IMR-90 (cell line): ENCODE measurements around the gene PAQR7.

Source experiments
- CEBPB ChIP-seq: IDR thresholded peaks from 2 replicates; pipeline ENCODE4 v1.6.1; 2012; ENCODE audit warnings: low read depth, low read length, improper control_type of control experiment
- CTCF ChIP-seq: conservative IDR thresholded peaks from 2 replicates; pipeline ENCODE4 v1.5.1; 2012; ENCODE audit warnings: mild to moderate bottlenecking, low read depth, low read length, improper control_type of control experiment
- FOS ChIP-seq: fragments of 150-350 bp; IDR thresholded peaks from 2 replicates; pipeline ENCODE4 v1.6.1; 2016; ENCODE audit warnings: low read depth, low read length
- POLR2A ChIP-seq: IDR thresholded peaks from 2 replicates; pipeline ENCODE4 v1.6.1; 2012; ENCODE audit warnings: mild to moderate bottlenecking, low read depth, low read length
- RCOR1 ChIP-seq: IDR thresholded peaks from 2 replicates; pipeline ENCODE4 v1.6.1; 2012; ENCODE audit warnings: mild to moderate bottlenecking, low read length, improper control_type of control experiment; ENCODE audit not compliant: insufficient replicate concordance
- RFX5 ChIP-seq: IDR thresholded peaks from 2 replicates; pipeline ENCODE4 v1.8.0; 2012; ENCODE audit warnings: low read depth, mild to moderate bottlenecking, low read length, moderate library complexity
- SMC3 ChIP-seq: fragments of 150-350 bp; IDR thresholded peaks from 2 replicates; pipeline ENCODE4 v1.6.1; 2016; ENCODE audit warnings: low read depth, mild to moderate bottlenecking, antibody characterized with exemption, low read length, moderate library complexity

- no peak for TF ChIP-seq CTCF
- no peak for TF ChIP-seq CEBPB
- TF ChIP-seq RFX5, result no peak
- TF ChIP-seq SMC3, result no peak
- no peak for TF ChIP-seq POLR2A
- TF ChIP-seq RCOR1, result no peak
- no peak for TF ChIP-seq FOS
Measured at GRCh38 chr1:25877155-25877554, 1.6 kb upstream of the PAQR7 start.
